Measurements from ENCODE around the gene SCG2.

DNA sequence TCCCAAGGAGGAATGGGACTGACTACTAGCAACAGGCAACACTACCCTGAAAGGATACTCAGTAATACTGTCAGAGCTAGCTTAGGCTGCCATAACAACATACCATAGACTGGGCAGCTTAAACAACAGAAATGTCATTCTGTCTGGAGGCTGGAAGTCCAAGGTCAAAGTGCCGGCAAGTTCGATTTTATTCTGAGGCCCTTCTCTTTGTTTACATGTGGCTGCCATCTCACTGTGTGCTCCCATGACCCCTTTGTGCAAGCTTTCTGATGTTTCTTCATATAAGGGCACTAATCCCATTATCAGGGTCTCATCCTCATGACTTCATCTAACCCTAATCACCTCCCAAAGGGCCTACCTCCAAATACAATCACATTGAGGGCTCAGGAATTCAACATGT, 30.7 kb upstream of the SCG2 start:
- TF ChIP-seq POLR2AphosphoS5 (IDR thresholded peaks at IDR 0.05; ENCODE audit: borderline replicate concordance, low read depth, low read length) (no peak), EZH2 (IDR thresholded peaks at IDR 0.05) (no peak)
